ENCODE measurements around the gene GPR65.

DNA sequence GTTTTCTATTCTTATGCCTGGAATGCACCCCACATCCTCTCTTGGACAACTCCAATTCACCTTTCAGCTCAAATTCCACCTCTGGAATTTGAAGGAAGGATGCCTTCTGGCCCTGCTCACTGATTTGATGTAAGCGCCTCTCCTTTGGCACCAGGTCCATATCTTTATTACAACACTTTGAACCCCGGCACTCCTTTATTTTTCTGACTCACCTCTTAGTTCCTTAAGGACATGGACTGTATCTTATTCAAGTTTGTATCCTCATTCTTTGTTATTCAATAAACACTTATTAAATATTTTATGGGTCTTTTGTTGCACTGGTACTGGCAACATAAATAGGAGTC, 15.0 kb upstream of the GPR65 start:
- TF ChIP-seq, protein P1, sequence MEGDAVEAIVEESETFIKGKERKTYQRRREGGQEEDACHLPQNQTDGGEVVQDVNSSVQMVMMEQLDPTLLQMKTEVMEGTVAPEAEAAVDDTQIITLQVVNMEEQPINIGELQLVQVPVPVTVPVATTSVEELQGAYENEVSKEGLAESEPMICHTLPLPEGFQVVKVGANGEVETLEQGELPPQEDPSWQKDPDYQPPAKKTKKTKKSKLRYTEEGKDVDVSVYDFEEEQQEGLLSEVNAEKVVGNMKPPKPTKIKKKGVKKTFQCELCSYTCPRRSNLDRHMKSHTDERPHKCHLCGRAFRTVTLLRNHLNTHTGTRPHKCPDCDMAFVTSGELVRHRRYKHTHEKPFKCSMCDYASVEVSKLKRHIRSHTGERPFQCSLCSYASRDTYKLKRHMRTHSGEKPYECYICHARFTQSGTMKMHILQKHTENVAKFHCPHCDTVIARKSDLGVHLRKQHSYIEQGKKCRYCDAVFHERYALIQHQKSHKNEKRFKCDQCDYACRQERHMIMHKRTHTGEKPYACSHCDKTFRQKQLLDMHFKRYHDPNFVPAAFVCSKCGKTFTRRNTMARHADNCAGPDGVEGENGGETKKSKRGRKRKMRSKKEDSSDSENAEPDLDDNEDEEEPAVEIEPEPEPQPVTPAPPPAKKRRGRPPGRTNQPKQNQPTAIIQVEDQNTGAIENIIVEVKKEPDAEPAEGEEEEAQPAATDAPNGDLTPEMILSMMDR (IDR thresholded peaks at IDR 0.05; ENCODE audit: insufficient read depth, low read depth, low read length): no peak
- no peak for TF ChIP-seq EZH2 (IDR thresholded peaks at IDR 0.05; ENCODE audit: insufficient read depth, low read length)
